SK-N-SH treated with all-trans-retinoic acid at 6 μM for 48 hours (cell line): ENCODE data around the gene HNRNPUL1.

Source experiments
- ATAC-seq: fragments of 200-7000 bp; cut with Tn5 transposase; 3 replicates; pipeline ENCODE4 v1.9.1; 2020; ENCODE audit warnings: mild to moderate bottlenecking, moderate library complexity
- BACH2 ChIP-seq: fragments of 250-450 bp; sonication (Bioruptor Pico); IDR thresholded peaks from 2 replicates; pipeline ENCODE4 v1.9.0; 2021; ENCODE audit warnings: mild to moderate bottlenecking, borderline replicate concordance
- CSDC2 ChIP-seq: fragments of 250-450 bp; sonication (Bioruptor Pico); IDR thresholded peaks from 2 replicates; pipeline ENCODE4 v1.5.0; 2020; ENCODE audit warnings: mild to moderate bottlenecking, moderate library complexity
- GLIS3 ChIP-seq: fragments of 250-450 bp; sonication (Bioruptor Pico); IDR thresholded peaks from 2 replicates; pipeline ENCODE4 v1.5.0; 2020; ENCODE audit warnings: mild to moderate bottlenecking, moderate library complexity
- ISL1 ChIP-seq: fragments of 250-450 bp; sonication (Bioruptor Pico); IDR thresholded peaks from 2 replicates; pipeline ENCODE4 v2.1.2; 2022; ENCODE audit warnings: mild to moderate bottlenecking, moderate library complexity
- OSR1 ChIP-seq: fragments of 250-450 bp; sonication (Bioruptor Pico); IDR thresholded peaks from 2 replicates; pipeline ENCODE4 v1.8.0; 2022; ENCODE audit warnings: moderate library complexity, mild to moderate bottlenecking, inconsistent platforms
- PATZ1 ChIP-seq: fragments of 250-450 bp; sonication (Bioruptor Pico); IDR thresholded peaks from 2 replicates; pipeline ENCODE4 v1.8.0; 2020; ENCODE audit warnings: mild to moderate bottlenecking, moderate library complexity, borderline replicate concordance
- POU6F1 ChIP-seq: fragments of 250-450 bp; sonication (Bioruptor Pico); IDR thresholded peaks from 2 replicates; pipeline ENCODE4 v1.8.0; 2021; ENCODE audit warnings: low read depth, mild to moderate bottlenecking, moderate library complexity, borderline replicate concordance
- PPARA ChIP-seq: fragments of 250-450 bp; sonication (Bioruptor Pico); IDR thresholded peaks from 2 replicates; pipeline ENCODE4 v1.5.0; 2020; ENCODE audit warnings: mild to moderate bottlenecking, borderline replicate concordance
- RARB ChIP-seq: fragments of 250-450 bp; sonication (Bioruptor Pico); IDR thresholded peaks from 2 replicates; pipeline ENCODE4 v1.8.0; 2021; ENCODE audit warnings: mild to moderate bottlenecking, moderate library complexity
- SNAI2 ChIP-seq: fragments of 250-450 bp; sonication (Bioruptor Pico); IDR thresholded peaks from 2 replicates; pipeline ENCODE4 v1.5.0; 2020; ENCODE audit warnings: mild to moderate bottlenecking, moderate library complexity
- TOX ChIP-seq: fragments of 250-450 bp; sonication (Bioruptor Pico); IDR thresholded peaks from 2 replicates; pipeline ENCODE4 v1.8.0; 2021; ENCODE audit warnings: mild to moderate bottlenecking, moderate library complexity, borderline replicate concordance
- TSHZ2 ChIP-seq: fragments of 250-450 bp; sonication (Bioruptor Pico); IDR thresholded peaks from 2 replicates; pipeline ENCODE4 v1.5.0; 2020; ENCODE audit warnings: mild to moderate bottlenecking, moderate library complexity
- ZC3H10 ChIP-seq: fragments of 250-450 bp; sonication (Bioruptor Pico); IDR thresholded peaks from 2 replicates; pipeline ENCODE4 v1.5.1; 2021; ENCODE audit warnings: mild to moderate bottlenecking, moderate library complexity
- ZFP3 ChIP-seq: fragments of 250-450 bp; sonication (Bioruptor Pico); IDR thresholded peaks from 2 replicates; pipeline ENCODE4 v1.5.0; 2020; ENCODE audit warnings: mild to moderate bottlenecking, moderate library complexity
- ZFP30 ChIP-seq: fragments of 450-650 bp; formaldehyde crosslinking; IDR thresholded peaks from 2 replicates; pipeline ENCODE4 v1.5.0; 2022; ENCODE audit warnings: mild to moderate bottlenecking, moderate library complexity
- ZNF8 ChIP-seq: fragments of 450-650 bp; formaldehyde crosslinking; IDR thresholded peaks from 2 replicates; pipeline ENCODE4 v1.5.0; 2020; ENCODE audit warnings: mild to moderate bottlenecking, moderate library complexity
- TF ChIP-seq, protein P1 (sequence below): fragments of 250-450 bp; sonication (Bioruptor Pico); IDR thresholded peaks from 2 replicates; pipeline ENCODE4 v1.5.1; 2021; ENCODE audit warnings: mild to moderate bottlenecking, moderate library complexity
- TF ChIP-seq, protein P2 (sequence below): fragments of 250-450 bp; sonication (Bioruptor Pico); IDR thresholded peaks from 2 replicates; pipeline ENCODE4 v1.5.1; 2020; ENCODE audit warnings: low read depth, mild to moderate bottlenecking, moderate library complexity

Gene HNRNPUL1

DNA sequence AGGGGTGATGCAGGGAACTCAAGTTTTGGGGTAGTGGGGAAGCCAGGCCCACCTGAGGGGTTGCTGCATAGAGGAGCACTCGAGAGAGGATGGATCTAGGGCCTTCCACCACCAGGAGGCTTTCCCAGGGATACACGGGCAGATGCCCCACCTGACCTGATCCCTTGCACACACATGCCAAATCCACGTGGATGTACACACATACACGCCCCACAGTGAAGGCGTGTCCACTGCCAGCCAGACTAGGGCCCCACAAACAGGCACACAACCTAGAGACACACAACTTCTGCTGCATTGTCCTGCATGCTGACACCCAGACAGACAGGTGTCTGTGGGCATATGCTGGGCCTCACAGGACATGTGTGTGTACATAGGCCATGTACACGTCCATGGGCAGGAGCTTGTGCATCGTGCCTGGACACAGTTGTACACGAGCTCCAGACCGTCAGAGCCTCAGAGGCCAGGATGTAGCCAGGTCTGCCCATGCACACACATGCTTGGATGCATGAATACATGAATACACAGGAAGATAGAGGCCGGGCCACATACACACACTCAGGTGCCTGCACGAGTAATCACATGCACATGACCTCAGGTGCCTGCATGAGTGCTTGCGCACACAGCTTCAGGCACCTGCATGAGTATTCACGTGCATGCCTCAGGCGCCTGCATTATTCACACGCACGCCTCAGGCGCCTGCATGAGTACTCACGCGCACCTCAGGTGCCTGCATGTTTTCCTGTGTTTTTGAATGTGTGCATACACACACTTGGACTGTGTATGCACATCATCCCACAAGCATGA is 54.7 kb downstream of the HNRNPUL1 start:
- no peak for ATAC-seq
- TF ChIP-seq, protein P1, sequence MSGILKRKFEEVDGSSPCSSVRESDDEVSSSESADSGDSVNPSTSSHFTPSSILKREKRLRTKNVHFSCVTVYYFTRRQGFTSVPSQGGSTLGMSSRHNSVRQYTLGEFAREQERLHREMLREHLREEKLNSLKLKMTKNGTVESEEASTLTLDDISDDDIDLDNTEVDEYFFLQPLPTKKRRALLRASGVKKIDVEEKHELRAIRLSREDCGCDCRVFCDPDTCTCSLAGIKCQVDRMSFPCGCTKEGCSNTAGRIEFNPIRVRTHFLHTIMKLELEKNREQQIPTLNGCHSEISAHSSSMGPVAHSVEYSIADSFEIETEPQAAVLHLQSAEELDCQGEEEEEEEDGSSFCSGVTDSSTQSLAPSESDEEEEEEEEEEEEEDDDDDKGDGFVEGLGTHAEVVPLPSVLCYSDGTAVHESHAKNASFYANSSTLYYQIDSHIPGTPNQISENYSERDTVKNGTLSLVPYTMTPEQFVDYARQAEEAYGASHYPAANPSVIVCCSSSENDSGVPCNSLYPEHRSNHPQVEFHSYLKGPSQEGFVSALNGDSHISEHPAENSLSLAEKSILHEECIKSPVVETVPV (CRISPR knock-in tag): no peak
- TF ChIP-seq ISL1 (CRISPR knock-in tag) (no peak), SNAI2 (CRISPR knock-in tag) (no peak), RARB (CRISPR knock-in tag) (no peak), PATZ1 (CRISPR knock-in tag) (no peak), GLIS3 (CRISPR knock-in tag) (no peak), PPARA (CRISPR knock-in tag) (no peak), OSR1 (CRISPR knock-in tag) (no peak), POU6F1 (CRISPR knock-in tag) (no peak)
- TF ChIP-seq, all 23 proteins: peak for 0

- TF ChIP-seq BACH2 (CRISPR knock-in tag): no peak
- no peak for TF ChIP-seq ZNF8
- TF ChIP-seq OSR1 (CRISPR knock-in tag): no peak
- no peak for TF ChIP-seq ZC3H10 (CRISPR knock-in tag)
- TF ChIP-seq ZFP3: no peak
- TF ChIP-seq, protein P2, sequence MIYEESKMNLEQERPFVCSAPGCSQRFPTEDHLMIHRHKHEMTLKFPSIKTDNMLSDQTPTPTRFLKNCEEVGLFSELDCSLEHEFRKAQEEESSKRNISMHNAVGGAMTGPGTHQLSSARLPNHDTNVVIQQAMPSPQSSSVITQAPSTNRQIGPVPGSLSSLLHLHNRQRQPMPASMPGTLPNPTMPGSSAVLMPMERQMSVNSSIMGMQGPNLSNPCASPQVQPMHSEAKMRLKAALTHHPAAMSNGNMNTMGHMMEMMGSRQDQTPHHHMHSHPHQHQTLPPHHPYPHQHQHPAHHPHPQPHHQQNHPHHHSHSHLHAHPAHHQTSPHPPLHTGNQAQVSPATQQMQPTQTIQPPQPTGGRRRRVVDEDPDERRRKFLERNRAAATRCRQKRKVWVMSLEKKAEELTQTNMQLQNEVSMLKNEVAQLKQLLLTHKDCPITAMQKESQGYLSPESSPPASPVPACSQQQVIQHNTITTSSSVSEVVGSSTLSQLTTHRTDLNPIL (CRISPR knock-in tag): no peak
- TF ChIP-seq TSHZ2 (CRISPR knock-in tag): no peak
- TF ChIP-seq RARB (CRISPR knock-in tag): no peak
- no peak for TF ChIP-seq PATZ1 (CRISPR knock-in tag)
- no peak for TF ChIP-seq PPARA (CRISPR knock-in tag)
- TF ChIP-seq ZFP30 (CRISPR knock-in tag): no peak
- TF ChIP-seq SNAI2 (CRISPR knock-in tag): no peak
- TF ChIP-seq TOX: no peak
- TF ChIP-seq CSDC2 (CRISPR knock-in tag): no peak
- TF ChIP-seq GLIS3 (CRISPR knock-in tag): no peak
- ATAC-seq: no peak
These were observed 55.5 kb downstream of the HNRNPUL1 start for GRCh38 chr19:41319500-41320184.
